Astrocyte of the cerebellum (primary cell): ENCODE data around the gene TBX19.

Experiments
- DNase-seq: peaks from one replicate; pipeline ENCODE4 v3.0.0-alpha.2; 2011; ENCODE audit warnings: low read depth
- H3K4me3 ChIP-seq: 2 replicates; pipeline ENCODE4 v1.5.1; 2011; ENCODE audit warnings: mild to moderate bottlenecking, low read depth, low read length, moderate library complexity
- in situ Hi-C: cut with HindIII; loops from 2 replicates; pipeline ENCODE4 v1.10.0; 2017; ENCODE audit warnings: low sequenced_read_pairs
- TF ChIP-seq, protein P1 (sequence below): IDR thresholded peaks from 2 replicates; pipeline ENCODE4 v1.5.1; 2012; ENCODE audit warnings: low read length, low read depth, moderate library complexity, mild to moderate bottlenecking; ENCODE audit errors: missing control alignments

Gene TBX19

DNA sequence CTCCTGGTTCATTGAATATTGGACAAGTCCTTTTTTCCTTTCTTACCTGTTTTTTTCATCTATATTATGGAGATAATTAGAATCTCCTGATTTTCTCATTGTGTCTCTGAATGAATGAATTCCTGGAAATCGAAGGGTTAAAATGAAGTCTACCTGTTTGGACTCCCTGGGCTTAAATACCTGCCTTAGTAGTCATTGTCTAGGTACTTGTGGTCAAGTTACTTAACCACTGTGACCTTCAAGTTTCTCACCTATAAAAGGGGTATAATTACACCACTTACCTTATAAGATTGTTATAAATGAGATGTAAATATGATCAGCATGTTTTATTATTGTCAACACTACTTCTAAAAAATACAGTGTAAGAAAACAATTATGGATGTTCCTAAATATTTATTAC is 9.0 kb upstream of the TBX19 start:
- in situ Hi-C loops = no loop called here
- TF ChIP-seq, protein P1, sequence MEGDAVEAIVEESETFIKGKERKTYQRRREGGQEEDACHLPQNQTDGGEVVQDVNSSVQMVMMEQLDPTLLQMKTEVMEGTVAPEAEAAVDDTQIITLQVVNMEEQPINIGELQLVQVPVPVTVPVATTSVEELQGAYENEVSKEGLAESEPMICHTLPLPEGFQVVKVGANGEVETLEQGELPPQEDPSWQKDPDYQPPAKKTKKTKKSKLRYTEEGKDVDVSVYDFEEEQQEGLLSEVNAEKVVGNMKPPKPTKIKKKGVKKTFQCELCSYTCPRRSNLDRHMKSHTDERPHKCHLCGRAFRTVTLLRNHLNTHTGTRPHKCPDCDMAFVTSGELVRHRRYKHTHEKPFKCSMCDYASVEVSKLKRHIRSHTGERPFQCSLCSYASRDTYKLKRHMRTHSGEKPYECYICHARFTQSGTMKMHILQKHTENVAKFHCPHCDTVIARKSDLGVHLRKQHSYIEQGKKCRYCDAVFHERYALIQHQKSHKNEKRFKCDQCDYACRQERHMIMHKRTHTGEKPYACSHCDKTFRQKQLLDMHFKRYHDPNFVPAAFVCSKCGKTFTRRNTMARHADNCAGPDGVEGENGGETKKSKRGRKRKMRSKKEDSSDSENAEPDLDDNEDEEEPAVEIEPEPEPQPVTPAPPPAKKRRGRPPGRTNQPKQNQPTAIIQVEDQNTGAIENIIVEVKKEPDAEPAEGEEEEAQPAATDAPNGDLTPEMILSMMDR = no peak
- H3K4me3 ChIP-seq = no peak overlapping the region
- no peak for DNase-seq

DNA sequence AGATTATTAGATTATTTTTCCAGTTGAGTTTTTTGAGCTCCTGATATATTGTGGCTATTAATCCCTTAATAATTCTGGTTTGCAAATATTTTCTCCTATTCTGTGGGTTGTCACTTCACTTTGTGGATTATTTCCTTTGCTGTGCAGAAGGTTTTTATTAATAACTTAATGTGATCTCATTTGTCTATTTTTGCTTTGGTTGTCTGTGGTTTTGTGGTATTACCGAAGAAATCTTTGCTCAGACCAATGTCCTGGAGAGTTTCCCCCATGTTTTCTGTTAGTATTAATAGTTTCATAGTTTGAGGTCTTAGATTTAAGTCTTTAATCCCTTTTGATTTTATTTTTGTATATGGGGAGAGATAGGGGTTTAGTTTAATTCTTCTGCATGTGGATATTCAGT is 7.1 kb upstream of the TBX19 start:
- TF ChIP-seq, protein P1 = no peak
- no peak overlapping the region for H3K4me3 ChIP-seq
- DNase-seq = peak; percentile 19
- in situ Hi-C loops = no loop called here

DNA sequence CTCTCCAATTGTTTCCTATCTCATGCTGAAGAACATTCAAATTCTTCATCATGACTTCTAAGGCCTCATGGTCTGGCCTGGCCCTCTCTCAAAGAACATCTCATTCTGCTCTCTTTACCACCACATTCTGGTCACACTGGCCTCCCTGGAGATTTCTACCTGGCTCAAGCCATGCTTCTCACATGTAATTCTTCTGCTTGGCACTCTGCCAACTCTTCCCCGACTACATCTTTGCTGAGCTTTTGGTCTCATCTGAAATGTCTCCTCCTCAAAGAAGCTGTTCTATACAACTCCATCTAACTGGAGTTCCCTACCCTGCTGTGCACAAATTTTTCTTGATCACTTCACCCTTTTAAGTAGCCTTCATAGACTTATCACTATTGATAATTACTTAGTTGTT is 1.4 kb upstream of the TBX19 start:
- in situ Hi-C loops = no loop called here
- DNase-seq = no peak
- no peak overlapping the region for H3K4me3 ChIP-seq
- TF ChIP-seq, protein P1 = no peak

DNA sequence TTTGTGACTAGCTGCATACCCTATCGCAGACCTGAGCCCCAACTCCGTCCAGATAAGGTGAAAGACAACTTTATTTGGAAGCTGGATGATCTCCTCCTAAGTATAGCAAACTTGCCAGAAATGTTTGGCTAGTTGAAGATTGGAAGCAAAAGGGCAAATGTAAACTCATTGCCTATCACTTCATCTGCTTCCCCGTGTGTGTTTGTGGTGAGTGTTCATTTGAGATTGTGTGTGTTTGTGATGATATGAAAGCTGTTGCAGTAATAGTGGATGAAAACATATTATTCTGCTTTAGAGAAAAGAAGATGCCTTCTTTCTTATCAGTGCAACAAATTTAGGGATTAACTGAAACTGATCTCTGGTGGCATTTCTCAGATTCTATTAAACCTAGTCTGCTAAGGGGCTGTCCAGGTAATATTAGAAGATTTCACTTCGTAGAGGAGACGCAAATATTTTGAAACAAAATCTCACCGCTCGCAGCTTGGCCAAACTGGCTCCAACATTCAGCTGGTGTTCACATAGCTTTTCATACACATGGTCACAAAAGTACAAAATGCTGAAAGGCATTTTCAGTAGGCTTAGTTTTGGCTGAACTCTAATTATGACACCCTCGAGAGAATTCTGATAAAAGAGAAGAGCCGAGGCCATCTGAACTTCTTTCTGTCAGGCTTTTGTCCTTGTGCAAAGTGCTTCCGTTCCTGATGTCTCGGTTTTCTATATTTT is 1.1 kb downstream of the TBX19 start:
- in situ Hi-C loops = loop anchor here (5.0 kb wide), 1 partner anchor 51 kb away; no protein-coding TSS in a partner anchor
- TF ChIP-seq, protein P1 = no peak
- H3K4me3 ChIP-seq = no peak overlapping the region
- DNase-seq = no peak

DNA sequence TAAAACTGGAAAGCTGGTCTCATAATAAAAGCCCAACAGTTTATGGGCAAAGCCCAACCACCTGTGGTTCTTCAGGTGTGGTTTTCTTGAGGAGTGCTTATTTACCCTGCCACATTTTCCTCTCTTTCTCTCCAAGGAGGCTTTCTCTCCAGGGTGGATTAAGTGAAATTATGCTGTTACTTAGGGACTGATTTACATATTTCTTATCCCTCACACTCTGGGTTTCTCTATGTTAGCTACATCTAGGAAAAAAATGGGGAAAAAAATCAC is 4.8 kb downstream of the TBX19 start:
- H3K4me3 ChIP-seq = no peak overlapping the region
- in situ Hi-C loops = no loop called here
- DNase-seq = no peak
- TF ChIP-seq, protein P1 = no peak

DNA sequence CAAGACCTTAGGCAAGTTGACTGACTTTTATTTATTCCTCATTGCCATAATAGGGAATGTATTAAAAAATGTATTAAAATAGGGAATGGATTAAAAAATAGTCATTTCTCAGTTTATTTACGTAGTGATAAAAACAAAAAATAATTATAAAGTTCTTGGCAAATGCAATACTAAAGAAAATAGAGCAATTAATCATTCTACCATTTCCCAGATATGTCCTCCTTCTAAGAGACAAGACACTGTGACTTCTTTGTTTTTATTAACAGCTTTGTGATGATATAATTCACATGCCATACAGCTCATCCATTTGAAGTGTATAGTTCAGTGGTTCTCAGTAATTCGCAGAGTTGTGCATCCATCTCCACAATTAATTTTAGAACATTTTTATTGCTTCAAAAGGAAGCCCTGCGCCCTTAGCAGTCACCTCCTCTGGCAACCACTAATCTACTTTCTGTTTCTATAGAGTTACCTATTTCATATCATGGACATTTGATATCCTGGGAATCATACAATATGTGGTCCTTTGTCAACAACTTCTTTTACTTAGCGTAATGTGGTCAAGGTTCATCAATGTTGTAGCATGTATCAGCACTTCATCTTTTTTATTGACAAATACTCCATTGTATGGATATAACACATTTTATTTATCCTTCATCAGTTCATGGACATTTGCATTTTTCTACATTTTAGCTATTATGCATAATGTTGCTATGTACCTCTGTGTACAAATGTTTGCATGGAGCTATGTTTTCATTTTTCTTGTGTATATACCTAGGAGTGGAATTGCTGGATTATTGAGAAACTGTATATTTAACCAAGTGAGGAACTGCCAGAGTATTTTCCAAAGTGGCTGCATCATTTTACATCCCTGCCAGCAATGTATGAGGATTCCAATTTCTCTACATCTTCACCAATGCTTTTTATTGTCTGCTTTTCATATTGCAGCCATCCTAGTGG is 5.6 kb downstream of the TBX19 start:
- in situ Hi-C loops = no loop called here
- no peak overlapping the region for H3K4me3 ChIP-seq
- DNase-seq = no peak
- TF ChIP-seq, protein P1 = no peak
